HG03469 (cell line): ENCODE results near the gene WDR47.

Source experiments
- ATAC-seq: cut with Tn5 transposase; IDR thresholded peaks from one replicate; pipeline ENCODE4 v1.9.1; 2021; ENCODE audit warnings: mild to moderate bottlenecking, moderate library complexity, moderate number of reproducible peaks; ENCODE audit not compliant: unreplicated experiment

The WDR47 gene

DNA sequence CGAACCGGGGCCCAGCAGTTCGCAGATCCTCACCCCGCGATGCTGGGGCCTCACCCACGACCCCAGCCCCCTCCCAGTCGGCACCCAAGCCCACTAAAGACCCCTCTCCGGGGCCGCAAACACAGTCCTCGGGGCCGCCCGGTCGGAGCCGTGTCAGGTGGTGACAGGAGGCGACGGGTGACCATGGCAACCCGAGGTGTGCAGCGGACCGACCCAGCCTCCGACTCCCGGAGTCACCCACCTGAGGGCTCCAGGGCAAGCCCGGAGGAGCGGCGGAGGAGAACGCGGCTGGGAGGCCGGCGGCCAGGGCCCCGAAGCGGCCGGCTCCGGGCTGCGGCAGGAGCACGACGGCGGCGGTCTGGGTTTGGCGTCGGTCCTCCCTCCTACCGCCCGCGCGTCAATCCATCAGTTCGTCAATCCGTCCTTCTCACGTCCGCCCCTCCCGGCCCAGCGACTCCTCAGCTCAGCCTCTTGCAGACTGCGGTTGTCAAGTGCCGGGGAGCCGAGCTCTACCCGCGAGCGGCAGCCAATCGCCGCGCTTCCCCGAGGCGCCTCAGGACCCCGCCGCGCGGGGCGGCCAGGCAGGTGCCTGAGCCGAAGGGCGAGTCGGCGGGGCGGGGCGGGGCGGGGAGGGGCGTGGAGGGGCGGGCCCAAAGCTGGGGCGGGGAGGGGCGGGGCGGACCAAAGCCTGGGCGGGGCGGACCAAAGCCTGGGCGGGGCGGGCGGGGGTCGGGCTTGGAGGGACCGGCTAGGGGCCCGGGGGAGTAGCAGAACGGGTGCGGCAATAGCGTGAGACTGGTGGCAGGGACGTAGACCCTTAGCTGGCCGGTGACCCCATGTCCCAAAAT lies at the start of gene WDR47:
TSS of gene WDR47 (minus strand) at position 482 of the 848 bp plus-strand sequence. CDS start 18,590 bp downstream, outside the sequence.
- ATAC-seq = peak; percentile 89

DNA sequence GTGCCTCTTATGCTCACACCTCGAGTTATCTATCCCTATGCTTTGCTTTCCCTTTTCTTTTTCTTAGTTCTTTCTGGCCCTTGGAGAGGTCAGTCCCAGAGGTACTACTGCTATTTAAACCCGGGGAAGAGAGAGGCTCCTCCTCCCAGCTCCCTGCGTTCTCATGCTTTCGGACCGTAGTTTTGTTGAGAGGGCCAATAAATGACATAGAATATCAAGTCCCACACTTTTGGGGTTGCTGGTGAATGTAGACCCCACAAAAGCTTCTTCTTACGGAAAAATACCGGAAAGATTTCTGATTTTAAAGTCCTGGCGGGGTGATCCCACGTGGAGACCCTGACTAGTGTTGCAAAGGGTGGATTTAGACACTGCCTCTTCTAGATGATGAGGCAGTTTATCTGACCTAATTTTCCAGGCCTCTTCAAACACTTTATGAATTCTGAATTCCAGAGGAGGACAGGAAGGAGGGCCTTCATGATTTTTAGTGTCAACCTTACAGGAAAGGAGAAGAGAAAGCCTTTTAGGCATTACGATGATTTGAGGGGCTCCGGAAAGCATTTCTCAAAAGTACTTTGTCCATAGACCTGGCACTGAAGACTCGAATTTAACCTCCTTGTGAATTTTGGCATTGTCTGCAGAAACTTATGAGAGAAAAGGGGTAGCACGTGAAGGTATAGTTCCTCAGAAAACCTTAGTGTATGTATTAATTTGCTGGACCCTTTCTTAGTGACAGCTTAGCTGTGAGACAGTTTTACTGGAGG lies 49.4 kb upstream of the WDR47 start:
- peak; percentile 12 for ATAC-seq

DNA sequence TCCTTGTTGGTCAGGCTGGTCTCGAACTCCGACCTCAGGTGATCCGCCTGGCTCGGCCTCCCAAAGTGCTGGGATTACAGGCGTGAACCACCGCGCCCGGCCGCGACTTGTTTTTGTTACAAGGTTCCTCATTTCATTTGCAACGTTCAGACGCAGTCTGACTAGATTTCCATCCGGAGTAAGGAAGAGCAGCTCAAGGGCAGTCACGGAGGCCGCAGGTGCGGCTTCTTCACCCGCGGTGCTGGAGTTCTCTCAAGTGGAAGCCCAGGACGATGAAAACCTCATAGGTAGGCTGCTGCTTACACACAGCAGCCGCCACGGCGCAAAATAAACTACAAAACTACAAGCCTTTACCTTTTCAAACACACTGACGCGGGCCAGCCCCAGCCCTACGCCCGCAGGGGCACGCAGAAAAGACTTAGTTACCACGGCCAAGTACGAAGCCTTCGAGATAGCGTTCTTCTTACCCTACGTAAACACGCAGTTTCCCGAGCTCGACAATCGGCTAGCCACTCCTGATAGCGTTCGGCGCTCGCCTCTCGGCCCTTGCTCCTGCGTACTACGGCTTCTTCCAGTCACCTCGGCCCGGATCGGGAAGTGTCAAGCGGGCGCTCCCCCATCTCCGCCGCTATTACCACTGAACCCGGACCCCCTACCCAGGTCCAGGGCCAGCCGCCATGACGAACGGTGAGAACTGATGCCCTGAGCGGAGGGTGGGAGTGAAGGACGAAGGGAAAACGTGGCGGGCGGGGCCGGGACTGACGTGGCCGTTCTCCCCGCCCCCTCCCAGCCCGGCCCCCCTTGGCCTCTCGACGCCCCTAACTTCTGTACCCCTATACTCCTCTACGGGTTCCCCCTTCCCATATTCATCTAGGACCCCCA lies 48.5 kb upstream of the WDR47 start, which contains the start of gene TMEM167B:
TSS of gene TMEM167B (plus strand) at position 569 of the 882 bp plus-strand sequence. CDS start at position 678, 109 bp downstream.
- ATAC-seq = peak; percentile 85

DNA sequence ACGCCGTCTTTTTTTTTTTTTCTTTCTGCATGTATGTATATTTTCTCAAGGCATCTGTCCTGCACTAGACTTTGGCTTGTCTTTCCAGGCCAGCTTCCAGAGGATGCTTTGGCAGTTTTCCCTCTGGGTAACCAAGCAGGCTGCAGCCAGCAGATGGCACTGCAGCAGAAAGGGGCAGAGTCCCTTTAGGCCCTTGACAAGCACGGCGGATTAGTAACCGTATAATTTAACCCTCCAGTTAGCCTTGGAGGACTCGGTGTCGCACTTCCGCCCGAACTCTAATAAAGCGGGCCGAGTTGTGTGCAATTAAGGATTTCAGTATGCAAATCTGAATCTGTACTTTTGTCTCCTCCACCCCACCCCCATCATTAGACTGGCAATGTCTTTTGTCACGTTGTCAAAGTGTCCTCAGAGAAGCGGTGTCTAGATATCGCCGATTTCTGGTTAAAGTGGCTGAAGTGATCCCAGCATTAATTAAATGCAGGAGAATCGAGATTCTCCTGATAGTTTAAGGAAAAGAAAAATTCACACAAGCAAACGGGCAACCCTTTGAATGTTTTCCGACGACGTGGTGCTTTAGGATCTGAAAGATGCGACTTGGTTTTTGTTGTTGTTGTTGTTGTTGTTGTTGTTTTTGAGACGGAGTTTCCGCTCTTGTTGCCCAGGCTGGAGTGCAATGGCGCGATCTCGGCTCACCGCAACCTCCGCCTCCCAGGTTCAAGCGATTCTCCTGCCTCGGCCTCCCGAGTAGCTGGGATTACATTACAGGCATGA lies 47.5 kb upstream of the WDR47 start:
- no peak for ATAC-seq

DNA sequence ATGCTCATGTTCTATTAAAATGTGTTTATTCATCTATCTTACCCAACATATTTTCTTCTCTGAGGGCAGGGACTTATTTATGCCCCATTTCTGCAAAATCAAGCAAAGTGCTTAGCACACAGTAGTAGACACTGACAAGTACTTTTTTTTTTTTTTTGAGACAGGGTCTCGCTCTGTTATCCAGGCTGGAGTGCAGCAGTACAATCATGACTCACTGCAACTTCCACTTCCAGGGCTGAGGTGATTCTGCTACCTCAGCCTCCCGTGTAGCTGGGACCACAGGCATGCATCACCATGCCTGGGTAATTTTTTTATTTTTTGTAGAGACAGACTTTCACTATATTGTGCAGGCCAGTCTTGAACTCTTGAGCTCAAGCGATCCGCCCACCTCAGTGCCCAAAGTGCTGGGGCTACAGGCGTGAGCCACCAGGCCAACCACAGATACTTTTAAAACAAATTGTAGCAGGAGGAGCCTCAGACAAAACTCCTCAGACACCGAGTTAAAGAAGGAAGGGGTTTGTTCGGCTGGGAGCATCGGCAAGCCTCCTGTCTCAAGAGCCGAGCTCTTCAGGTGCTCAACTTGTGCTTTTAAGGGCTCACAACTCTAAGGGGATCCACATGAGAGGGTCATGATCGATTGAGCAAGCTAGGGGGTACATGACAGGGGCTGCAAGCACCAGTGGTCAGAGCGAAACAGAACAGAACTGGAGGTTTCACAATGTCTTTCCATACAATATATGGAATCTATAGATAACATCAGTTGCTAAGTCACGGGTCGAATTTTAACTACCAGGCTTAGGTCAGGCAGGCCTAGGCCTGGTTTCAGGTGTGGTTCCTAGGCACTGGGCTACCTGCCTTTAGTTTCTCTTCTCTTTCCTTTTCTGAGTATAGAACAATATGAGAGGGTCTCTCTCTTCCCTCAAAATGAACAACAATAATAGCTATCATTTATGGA lies 42.9 kb upstream of the WDR47 start:
- ATAC-seq = no peak

DNA sequence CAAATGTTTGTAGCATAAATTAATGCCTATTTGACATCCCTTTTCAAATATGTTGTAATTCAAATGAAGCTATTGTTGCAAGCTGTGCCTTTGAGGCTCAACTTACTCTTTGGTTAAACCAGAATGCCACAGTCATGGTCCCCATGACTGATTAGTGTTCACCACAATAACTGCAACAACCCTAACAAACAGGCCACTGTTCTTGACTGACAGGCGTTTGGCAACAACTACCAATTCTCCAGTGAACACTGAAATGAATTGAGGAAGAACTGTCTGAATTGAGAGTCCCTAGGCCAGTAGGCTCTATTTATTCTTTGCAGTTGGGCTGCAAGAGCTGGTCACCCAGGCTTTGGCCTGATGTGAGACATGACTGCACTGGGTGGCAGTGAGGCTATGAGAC lies 42.0 kb upstream of the WDR47 start:
- no peak for ATAC-seq

DNA sequence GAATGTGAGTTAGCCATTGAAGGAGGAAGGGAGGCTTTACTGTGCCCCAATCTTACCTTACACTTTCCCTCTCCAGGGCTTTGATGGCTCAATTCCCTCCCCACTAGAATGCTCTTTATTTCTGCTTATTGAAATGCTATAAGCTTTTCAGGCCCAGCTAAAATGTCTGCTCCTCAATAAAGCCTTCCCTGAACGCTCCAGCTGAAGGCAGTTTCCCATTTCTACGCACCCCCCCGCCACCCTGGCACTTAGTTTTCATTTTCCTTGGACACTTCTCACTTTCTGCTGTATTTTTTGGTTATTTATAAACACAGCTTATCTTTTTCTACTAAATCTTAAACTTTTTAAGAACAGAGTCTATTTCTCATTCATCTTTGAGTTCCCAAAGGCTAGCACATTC lies 41.6 kb upstream of the WDR47 start:
- no peak for ATAC-seq

DNA sequence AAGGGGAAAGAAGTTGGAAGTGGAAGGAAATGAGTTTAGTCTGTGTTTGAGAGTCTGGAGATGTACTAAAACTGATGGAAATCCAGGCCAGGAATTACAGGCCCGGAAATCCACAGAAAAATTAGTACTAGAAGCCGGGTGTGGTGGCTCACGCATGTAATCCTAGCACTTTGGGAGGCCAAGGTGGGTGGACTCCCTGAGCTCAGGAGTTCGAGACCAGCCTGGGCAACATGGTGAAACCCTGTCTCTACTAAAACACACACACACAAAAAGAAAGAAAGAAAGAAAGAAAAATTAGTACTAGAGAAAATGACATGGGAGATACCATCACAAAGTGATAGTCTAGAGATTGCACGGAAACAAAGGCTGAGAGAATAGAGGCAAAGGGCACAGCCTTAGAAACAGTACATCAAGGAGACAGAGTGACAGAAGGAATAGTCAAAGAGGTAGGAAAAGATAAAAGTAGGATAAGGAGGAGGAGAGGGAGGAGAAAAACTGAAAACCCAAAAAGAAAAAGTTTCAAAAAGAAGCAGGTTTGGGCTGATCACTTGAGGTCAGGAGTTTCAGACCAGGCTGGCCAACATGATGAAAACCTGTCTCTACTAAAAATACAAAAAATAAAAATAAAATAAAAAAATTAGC lies 38.7 kb upstream of the WDR47 start:
- no peak for ATAC-seq

DNA sequence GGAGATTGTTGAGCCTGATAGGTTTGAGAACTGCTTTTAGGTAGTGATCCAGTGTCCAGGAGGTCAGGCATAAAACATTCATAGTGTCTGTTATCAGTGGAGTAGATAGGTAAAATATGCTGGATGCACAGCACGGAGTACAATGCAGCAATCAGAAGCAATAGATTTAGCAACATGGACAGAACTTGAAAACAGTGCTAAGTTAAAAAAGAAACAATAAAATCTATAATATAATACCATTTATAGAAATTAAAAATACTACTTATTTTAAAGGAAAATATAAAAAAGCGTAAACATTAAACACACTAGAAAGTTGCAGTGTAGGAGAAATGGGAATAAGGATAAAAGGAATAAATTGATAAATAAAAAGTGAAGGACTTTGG lies 37.3 kb upstream of the WDR47 start:
- no peak for ATAC-seq

DNA sequence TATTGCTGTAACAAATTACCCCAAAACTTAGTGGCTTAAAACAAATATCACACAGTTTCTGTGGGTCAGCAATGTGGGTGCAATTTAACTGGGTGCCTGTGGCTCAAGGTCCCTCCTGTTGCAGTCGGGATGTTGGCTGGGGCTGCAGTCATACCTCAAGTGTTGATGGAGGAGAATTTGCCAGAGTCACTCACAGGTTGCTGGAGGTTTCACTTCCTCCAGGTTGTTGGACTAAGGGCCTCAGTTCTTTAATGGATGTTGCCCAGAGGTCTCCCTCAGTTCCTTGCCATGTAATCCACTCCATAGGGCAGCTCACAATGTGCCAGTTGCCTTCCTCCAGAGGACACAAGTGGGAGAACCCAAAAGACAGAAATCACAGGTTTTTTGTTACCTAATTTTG lies 36.4 kb upstream of the WDR47 start:
- ATAC-seq = no peak

DNA sequence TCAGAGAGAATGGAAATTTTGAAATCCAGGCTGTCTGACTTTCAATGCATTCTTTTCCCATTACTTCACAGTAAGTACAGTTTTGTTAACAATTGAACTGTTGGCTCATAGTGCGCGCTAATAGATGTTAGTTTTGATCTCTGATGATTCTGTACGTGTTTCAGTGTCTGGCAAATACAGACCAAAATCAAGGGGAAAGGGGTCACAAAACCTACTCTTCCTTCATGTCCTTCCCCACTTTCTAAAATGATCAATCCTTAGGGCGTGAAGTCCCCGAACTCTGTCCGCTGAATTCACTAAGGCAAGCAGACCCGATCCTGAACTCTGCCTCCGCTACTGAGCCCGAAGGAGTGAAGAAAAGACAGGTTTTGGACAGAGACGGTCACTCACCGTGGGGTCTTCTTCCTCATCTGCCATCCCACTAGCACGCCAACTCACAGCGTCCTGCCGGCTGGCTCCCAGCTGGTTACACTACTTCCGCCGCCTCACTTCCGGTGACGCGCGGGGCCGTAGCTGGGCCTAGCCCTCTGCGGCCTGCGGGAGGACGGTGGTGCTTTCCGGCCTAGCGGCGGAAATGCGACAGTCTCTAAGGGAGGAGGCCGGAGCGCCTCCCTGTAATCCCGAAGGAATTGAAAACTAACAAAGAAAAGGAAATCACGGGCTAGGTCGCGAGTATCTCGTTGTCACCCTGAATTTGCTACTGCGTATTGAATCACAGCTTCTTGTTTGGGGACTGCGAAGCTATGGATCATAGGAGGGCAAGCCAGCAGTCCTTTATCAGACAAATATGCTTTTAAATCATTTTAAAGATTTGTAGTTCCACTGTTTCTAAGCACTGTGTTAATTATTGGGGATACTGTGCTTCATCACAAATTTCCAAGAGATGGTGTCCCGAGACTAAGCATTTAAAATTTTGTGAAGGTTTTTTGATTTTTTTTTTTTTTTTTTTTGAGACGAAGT lies 33.9 kb upstream of the WDR47 start, which contains the start of gene TAF13:
TSS of gene TAF13 (minus strand) at position 473 of the 960 bp plus-strand sequence. CDS start at position 417, 56 bp downstream.
- peak; percentile 99 for ATAC-seq

DNA sequence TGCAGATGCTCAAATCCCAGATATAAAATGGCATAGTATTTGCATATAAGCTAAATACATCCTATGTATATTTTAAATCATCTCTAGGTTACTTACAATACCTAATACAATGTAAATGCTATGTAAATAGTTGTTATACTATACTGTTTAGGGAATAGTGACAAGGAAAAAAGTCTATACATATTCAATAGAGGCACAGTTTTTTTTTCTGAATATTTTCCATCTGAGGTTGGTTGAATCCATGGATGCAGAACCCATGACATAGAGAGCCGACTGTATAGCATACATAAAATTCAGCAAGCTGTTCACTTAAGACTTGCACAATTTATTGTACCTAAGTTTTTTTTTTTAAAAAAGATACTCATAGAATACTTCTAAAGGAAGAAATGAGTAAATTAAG lies 27.4 kb upstream of the WDR47 start:
- ATAC-seq = no peak

DNA sequence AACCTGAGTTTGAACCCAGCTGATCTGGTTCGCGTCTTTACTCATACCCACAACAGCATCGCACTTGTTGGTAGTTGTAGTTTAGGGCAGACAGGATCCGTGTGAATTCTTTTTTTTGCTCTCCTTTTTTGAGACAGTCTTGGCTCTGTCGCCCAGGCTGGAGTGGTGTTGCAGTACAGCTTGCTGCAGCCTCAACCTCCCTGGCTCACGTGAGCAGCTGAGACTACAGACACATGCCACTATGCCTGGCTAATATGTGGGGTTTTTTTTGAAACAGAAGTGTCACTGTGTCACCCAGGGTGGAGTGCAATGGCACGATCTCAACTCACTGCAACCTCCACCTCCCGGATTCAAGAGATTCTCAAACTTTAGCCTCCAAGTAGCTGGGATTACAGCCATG lies 26.0 kb upstream of the WDR47 start:
- ATAC-seq = no peak

DNA sequence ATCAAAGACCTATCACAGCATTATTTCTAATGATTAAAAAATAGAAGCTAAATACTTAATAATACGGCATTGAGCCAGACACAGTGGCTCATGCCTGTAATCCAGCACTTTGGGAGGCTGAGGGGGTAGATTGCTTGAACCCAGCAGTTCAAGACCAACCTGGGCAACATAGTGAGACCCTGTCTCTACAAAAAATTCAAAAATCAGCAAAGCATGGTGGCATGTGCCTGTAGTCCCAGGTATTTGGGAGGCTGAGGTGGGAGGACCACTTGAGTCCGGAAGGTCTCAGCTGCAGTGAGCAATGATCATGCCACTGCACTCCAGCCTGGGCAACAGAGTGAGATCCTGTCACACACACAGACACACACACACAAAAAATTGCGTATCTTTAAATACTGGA lies 23.2 kb upstream of the WDR47 start:
- ATAC-seq = no peak

DNA sequence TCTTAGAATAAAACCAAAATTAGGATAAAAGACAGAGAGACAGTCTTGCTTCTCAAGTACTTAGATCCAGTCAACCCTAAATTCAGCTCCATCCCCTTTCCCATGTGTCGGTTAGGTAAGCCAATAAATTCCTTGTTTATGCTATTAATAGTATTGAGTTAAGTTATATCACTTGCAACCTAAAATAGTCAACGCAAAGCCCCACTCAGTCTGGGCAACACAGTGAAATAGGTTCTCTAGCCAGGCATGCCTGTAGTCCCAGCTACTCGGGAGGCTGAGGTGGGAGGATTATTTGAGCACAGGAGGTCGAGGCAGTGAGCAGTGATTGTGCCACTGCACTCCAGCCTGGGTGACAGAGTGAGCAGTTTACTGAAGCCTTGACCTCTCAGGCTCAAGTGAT lies 19.3 kb upstream of the WDR47 start:
- no peak for ATAC-seq

DNA sequence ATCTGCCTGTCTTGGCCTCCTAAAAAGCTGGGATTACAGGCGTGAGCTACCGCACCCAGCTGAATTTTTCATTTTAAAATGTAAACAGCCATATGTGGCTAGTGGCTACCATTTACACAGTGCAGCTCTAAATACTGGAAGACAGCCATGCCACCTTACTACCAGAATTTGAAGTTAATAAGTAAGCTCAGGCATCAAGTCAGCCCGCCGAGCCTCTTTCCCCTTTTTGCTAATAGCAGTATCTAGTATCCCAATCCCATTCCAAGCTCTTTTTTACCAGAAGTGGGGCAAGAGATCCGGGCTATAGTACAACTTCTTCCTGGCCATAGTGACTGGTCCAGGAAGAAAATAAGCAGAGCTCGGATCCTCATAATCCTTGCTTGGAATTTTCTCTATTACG lies 18.8 kb upstream of the WDR47 start:
- no peak for ATAC-seq

DNA sequence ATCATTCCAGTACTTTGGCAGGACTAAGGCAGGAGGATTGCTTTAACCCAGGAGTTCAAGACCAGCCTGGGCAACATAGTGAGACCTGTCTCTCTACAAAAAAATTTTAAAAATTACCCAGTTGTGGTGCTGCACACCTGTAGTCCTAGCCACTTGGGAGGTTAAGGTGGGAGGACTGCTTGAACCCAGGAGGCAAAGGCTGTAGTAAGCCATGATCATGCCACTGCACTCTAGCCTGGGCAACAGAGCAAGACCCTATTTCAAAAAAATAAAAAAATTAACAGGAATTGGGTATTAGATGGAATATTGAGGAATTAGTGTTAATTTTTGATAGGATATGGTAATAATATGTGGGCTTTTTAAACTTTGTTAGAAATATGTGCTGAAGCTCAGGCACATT lies 17.1 kb upstream of the WDR47 start:
- ATAC-seq = no peak
